HG02642 (cell line): ENCODE measurements around the gene DARS2.
"Not testable (repeated sequence)": the region's sequence is repeated elsewhere in the genome, so short reads cannot be mapped to it uniquely, and the experiment has no call there.

ENCODE experiments used
- ATAC-seq: cut with Tn5 transposase; IDR thresholded peaks from one replicate; pipeline ENCODE4 v1.9.1; 2021; ENCODE audit warnings: mild to moderate bottlenecking; ENCODE audit not compliant: unreplicated experiment, poor library complexity

The DARS2 gene, protein sequence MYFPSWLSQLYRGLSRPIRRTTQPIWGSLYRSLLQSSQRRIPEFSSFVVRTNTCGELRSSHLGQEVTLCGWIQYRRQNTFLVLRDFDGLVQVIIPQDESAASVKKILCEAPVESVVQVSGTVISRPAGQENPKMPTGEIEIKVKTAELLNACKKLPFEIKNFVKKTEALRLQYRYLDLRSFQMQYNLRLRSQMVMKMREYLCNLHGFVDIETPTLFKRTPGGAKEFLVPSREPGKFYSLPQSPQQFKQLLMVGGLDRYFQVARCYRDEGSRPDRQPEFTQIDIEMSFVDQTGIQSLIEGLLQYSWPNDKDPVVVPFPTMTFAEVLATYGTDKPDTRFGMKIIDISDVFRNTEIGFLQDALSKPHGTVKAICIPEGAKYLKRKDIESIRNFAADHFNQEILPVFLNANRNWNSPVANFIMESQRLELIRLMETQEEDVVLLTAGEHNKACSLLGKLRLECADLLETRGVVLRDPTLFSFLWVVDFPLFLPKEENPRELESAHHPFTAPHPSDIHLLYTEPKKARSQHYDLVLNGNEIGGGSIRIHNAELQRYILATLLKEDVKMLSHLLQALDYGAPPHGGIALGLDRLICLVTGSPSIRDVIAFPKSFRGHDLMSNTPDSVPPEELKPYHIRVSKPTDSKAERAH

DNA sequence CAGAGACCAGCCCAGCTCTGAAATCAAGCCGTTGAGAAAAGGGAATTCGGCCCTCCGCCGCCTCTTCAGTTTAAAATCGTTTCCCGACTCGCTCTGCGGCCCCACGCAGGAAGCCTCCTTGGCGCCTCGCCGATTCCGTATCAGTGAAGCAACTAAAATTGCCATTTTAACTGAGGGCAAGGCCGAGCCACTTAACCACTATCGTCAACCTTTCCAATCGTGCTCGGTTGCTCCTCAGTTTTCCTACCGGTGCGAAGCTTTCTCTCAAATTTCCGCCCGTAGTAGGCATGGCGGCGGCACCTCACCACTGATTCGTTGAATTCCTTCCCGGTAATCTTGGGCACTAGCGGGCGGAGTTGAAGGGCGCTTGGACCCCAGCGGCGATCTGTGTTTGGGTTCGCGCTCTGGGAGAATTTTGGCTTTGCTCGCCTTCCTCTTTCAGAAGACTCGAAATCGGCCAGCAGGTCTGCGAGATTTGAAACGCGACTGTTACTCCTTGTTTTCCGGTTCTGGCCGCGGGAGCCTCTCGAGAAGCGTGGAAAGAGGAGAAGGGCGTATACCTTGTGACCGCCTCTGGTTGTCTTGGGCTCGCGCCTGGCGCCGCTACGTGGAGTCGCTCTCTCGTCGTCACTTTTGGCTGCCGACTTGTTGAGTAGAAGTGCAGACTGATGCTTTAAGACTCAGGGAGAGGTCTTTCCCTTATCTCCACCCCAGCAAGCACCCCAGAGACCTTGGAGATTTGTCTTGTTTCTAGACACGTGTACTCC, at the start of gene DARS2, which contains the start of gene CENPL:
TSS of gene DARS2 (plus strand) at position 359 of the 767 bp plus-strand sequence. CDS start 557 bp downstream, outside the sequence.
TSS of gene CENPL (minus strand) at position 569 of the 767 bp plus-strand sequence. CDS start 13,584 bp downstream, outside the sequence.
- ATAC-seq: peak; percentile 83

DNA sequence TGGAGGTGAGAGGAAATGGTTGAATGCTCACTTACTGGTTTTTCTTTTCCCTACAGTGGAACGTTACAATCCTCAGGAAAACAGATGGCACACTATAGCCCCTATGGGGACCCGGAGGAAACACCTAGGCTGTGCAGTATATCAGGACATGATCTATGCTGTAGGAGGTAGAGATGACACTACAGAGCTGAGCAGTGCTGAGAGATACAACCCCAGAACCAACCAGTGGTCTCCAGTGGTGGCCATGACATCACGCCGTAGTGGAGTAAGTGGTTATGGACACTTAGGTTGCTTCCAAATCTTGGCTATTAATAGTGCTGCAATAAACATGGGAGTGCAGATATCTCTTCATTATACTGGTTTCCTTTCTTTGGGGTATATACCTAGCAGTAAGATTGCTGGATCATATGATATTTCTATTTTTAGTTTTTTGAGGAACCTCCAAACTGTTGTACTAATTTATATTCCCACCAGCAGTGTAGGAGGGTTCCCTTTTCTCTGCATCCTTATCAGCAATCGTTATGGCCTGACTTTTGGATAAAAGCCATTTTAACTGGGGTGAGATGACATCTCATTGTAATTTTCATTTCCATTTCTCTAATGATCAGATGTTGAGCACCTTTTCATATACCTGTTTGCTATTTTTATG, 48.8 kb upstream of the DARS2 start:
- ATAC-seq: no peak

DNA sequence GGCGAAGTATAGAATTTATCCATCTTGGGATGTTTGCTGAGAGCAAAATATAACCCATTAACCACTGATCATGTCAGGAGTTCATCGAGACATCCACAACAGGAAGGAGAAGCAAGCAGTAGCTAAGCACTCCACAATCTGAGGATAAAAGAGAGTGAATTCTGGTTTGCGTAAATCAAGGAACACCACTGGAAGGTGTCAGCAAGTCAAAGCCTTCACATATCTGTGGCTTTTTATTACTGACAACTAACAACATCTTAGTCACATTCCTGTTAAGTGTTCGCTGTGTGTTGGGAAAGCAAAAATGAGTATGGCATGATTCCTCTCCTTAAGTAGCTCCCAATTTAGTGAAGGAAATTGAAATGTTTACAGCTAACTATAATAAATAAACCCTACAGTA, 44.5 kb upstream of the DARS2 start:
- ATAC-seq: no peak

DNA sequence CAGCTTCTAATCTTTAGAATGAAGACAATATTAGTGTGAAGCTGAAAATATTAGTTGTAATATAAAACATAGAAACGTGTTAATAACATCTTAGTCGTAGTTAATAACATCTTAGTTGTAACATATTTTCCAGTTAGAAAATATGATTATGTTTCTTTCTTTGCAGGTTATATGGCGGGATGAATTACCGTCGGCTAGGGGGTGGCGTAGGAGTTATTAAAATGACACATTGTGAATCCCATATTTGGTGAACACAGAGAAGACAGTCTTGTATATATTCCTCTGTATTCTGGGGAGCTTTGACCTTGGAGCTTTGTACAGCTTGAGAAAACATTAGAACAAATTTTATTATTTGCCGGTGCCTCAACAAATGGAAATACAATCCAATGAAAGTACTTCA, 39.5 kb upstream of the DARS2 start:
- no peak for ATAC-seq

DNA sequence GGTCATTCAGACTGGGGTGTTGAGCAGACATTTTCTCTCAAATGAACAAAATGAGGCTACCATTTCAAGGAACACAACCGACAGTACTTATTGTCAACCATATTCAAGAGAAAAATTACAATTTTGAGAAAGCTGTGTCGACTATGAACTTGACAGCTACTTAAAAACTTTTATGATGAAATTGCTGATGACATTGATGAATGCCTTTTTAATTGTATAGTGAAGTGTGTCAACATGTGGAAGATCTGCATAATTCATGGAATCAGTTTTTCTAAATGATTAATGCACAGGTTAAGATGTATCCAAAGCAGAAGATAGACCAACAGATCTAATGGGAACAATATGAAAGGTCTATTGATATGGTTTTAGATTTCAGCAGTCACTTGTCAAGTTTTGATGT, 34.6 kb upstream of the DARS2 start:
- ATAC-seq: no peak

DNA sequence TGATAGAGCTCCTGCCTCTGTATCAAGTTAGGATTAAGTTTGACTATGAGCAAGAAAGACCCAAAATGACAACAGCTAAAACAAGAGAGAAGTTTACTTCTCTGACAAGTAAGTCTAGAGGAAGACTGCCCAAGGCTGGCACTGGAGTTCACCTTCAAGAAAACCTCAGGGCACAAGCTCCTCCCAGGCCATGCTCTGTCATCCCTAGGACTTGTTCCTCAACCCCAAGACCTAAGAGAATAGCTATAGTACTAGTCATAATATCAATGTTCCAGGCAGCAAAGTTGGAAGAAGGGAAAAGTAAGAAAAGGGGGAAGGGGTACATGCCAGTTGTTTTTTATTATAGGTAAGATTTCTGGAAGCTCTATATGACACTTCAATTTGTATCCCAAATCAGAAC, 26.4 kb upstream of the DARS2 start:
- no peak for ATAC-seq

DNA sequence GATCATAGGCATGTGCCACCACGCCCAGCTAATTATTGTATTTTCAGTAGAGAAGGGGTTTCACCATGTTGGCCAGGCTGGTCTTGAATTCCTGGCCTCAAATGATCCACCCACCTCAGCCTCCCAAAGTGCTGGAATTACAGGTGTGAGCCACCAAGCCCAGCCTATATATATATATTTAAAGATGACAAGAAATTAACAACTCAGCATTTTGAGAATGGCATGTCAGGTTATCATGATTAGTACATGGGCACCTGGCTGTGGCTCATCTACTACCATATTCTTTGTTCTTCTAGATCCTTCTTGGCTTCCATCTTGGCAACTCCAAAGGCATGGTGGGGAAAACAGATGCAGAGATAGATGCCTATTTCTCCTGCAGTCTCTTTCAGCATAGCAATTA, 24.5 kb upstream of the DARS2 start:
- not testable (repeated sequence) for ATAC-seq

DNA sequence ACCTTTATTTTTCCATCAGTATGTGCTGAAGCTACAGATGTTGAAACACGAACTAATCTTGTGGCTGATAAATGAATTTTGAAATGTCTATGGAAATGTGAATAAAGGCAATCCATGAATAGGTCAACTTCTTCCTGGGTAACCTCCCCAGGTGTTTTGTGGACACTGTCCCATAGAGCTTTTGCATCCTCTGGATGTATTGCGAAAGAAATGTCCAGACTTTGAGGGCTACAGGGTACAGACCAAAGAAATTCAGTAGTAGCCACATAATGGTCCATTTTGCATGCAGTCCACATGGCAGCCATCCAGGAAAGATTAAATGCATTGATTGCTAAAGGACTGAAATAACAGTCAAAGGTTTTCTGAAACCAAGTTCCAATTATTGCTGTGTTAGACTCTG, 21.5 kb upstream of the DARS2 start:
- no peak for ATAC-seq

DNA sequence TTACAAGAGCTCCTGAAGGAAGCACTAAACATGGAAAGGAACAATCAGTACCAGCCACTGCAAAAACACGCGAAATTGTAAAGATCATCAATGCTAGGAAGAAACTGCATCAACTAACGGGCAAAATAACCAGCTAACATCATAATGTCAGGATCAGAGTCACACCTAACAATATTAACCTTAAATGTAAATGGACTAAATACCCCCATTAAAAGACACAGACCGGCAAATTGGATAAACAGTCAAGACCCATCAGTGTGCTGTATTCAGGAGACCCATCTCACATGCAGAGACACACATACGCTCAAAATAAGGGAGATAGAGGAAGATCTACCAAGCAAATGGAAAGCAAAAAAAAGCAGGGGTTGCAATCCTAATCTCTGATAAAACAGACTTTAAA, 10.8 kb upstream of the DARS2 start:
- not testable (repeated sequence) for ATAC-seq

DNA sequence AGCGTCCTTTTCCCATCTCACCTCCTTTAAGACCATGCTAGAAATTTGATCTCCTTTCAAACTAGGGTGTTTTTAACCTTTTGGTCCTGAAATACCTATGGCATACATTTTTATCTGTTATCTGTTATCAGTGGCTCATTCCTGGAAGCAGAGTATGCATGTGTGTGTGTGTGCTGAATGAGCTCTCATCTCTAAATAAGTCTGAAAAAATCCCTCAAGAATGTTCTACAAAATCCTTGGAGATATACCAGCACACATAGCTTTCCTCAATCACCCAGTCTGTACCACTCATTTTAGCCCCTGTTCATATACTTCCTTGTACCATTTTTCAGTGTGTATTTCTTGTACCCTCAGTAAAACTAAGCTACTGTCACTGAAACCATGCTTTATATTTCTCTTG, 6.0 kb upstream of the DARS2 start:
- no peak for ATAC-seq

DNA sequence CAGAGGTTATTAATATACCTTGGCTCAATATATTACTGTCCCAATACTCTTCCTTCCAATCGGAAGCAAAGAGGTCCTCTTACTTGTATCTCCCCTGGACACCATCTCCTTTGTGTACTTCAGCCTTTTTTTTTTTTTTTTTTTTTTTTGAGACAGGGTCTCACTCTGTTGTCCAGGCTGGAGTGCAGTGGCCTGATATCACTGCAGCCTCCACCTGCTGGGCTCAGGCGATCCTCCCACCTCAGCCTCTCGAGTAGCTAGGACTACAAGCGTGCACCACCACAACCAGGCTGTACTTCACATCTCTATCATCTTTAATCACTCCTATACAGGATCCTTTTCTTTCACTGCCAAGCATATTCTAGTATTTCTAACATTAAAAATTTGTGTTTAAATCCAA, 2.8 kb upstream of the DARS2 start:
- ATAC-seq: no peak

DNA sequence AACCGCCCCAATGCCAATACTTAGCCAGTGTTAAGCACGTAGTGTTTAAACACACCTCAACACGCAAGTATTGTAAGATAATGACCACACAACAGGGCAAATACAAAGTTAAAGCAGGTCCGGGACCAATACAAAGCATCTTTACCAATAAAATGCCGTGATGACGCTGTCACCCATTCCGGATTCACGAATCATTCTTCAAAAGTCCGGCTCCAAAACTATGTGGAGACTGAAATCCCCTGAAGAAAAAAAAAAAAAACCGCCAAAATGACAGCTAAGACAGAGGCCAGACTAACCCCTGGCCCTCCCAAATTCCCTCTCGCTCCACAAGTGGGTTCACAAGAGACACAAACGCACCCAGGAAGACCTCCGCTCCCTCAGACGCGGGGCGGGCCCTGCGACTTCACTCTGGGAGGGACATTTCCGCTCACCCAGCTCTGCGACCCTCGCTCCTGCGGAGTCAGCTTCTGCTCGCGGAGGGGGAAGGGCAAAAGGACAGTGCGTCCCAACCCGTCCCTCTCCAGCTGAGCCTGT, 625 bp upstream of the DARS2 start:
- peak; percentile 53 for ATAC-seq

DNA sequence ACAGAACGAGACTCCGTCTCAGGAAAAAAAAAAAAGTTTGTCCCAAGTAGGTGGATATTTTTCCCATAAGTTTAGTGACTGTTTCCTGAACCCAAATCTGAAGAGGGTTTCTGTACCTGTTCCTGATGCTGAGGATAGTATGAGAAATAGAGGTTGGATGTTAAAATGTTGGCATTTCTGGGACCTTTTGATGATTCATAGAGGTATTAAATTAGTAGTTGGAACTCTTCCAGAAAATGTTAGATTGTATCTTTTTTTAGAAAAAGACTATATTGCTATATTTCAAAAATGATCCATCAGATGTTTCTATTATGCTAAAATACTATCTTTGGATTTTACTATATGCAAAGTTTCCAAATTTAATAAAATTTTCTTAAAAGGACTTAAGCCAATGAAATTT, 3.1 kb downstream of the DARS2 start:
- ATAC-seq: no peak

DNA sequence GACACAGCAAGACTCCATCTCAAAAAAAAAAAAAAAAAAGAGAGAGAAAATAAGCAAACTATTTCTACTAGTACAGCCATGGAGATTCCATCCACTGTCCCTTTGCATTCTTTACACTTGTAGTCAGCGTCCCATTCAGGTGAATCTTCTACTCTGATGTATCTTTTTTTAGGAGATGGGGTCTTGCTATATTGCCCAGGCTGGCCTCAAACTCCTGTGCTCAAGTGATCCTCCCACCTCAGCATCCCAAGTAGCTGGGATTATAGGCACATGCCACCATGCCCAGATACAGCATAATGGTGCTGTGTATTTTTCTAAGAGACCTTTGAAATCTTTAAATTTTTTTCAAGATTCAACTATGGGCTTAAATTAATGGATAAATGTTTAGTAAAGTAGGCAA, 8.3 kb downstream of the DARS2 start:
- ATAC-seq: no peak

DNA sequence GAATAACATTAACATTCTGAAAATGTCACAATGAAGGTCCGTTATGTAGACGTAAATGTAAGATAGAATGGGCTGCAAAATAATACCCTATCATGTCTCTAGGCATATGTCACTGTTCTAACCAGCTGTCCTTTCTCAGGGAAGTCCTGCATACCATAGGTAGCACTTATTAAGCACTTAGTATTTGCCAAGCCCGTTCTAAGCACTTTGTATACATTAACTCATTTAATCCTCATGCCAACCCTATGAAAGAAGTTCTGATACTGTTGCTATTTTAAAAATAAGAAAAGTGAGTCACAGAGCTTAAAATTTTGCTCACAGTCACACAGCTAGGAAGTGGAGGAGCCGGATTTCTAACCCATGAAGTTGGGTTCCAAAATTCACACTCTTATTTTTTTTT, 27.6 kb downstream of the DARS2 start:
- ATAC-seq: no peak

DNA sequence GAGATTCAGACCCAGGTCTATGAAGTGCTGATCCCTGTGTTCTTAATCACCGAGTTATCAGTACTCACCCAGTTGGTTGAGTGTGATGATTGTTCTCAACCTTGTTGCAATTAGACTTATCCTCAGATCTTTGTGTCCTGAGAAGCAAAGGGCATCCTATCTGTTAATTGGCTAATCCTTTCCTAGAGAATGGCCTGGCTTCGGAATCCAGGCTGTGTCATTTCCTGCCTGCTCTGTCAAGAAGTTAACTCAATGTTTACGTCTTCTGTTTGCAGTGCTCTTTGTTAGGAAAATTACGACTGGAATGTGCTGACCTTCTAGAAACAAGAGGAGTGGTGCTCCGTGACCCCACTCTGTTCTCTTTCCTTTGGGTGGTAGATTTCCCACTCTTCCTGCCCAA, 28.6 kb downstream of the DARS2 start:
- ATAC-seq: no peak

DNA sequence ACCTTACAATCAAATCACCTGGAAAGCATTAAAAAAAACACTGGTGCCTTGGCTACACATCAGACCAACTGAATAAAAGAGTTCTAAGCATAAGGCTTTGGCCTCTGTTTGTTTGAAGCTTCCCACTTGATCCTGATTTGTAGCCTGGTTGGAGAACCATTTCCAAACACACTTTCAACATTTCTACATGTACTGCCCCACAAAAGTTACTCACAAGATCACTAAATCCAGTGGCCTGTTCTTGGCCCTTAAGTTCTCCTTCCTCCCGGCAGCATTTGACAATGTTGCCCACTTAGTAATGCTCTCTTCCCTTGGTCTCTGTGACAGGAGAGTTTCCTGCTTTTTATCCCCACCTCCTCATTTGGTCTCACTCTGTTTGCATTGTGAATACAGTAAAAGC, 31.5 kb downstream of the DARS2 start:
- no peak for ATAC-seq

DNA sequence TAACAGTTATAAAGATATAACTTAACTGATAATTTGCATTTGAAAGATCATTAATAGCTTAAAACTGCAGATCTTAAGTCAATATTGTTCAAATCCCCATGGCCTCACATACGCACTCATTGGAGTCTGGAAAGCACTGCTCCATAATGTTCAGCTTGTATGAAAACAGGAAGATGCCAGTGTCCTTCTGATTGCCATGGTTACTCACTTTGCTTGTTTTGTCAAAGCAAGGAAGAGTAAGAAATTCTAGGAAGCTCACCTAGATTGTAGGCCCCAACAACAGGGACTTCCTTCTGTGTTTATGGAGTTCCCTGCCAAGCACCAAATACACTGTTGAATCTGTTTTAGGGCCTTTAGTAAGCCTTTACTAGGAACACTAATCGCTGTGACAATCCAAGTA, 32.4 kb downstream of the DARS2 start:
- no peak for ATAC-seq

DNA sequence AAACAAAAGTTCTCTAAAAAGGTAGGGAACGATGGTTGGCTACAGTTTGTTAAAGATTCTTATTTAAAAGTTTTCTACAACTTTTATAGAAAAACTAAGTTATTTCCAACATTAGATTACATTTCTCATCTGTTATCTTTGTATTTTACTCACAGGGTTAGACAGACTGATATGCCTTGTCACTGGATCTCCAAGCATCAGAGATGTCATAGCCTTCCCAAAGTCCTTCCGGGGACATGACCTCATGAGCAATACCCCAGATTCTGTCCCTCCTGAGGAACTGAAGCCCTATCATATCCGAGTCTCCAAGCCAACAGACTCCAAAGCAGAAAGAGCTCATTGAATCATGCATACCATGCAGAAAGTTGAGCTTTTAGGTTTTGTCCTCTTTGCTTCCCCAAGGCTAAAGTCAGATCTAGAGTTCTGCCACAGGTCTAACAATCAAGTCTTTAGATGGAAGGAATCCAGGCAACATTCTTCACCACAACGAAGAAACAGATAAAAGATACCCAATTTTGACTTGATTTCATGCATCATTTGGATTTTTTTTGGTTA, 33.0 kb downstream of the DARS2 start:
- no peak for ATAC-seq

DNA sequence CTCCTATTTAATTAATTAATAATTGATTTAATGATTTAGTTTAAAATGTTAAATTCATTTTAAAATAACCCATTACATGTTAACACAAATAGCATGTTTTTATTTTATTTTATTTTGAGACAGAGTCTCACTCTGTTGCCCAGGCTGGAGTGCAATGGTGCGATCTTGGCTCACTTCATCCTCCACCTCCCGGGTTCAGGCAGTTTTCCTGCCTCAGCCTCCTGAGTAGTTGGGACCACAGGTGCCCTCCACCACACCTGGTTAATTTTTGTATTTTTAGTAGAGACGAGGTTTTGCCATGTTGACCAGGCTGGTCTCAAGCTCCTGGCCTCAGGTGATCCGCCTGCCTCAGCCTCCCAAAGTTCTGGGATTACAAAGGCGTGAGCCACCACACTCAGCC, 35.1 kb downstream of the DARS2 start:
- not testable (repeated sequence) for ATAC-seq
